ENCODE data around the gene SLC8A1.

SLC8A1 gene

DNA sequence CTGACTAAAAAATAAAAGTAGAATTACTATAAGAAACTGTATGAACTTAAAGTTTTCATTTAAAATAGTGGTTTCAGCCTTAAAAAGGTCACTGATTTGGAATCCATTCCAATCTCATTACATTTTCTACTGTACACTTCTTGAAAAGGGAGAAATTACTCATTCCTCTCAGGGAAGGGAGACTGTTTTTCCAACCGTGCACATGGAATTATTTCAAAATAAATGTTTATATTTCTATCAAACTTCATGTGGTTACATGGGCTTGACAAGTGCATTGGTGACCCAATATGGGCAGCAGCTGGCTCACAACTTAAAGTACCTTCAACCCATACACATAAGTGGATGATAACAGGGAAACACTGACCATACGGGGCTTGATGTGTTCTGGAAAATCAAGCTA, 348.3 kb downstream of the SLC8A1 start:
- TF ChIP-seq, protein P1, sequence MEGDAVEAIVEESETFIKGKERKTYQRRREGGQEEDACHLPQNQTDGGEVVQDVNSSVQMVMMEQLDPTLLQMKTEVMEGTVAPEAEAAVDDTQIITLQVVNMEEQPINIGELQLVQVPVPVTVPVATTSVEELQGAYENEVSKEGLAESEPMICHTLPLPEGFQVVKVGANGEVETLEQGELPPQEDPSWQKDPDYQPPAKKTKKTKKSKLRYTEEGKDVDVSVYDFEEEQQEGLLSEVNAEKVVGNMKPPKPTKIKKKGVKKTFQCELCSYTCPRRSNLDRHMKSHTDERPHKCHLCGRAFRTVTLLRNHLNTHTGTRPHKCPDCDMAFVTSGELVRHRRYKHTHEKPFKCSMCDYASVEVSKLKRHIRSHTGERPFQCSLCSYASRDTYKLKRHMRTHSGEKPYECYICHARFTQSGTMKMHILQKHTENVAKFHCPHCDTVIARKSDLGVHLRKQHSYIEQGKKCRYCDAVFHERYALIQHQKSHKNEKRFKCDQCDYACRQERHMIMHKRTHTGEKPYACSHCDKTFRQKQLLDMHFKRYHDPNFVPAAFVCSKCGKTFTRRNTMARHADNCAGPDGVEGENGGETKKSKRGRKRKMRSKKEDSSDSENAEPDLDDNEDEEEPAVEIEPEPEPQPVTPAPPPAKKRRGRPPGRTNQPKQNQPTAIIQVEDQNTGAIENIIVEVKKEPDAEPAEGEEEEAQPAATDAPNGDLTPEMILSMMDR (IDR thresholded peaks at IDR 0.05; ENCODE audit: low read depth, low read length, missing control alignments): no peak
- no peak overlapping the region for H3K4me3 ChIP-seq (replicated peaks; ENCODE audit: low read depth, low read length)
- DNase-seq (ENCODE audit: extremely low read depth, low read depth): no peak

DNA sequence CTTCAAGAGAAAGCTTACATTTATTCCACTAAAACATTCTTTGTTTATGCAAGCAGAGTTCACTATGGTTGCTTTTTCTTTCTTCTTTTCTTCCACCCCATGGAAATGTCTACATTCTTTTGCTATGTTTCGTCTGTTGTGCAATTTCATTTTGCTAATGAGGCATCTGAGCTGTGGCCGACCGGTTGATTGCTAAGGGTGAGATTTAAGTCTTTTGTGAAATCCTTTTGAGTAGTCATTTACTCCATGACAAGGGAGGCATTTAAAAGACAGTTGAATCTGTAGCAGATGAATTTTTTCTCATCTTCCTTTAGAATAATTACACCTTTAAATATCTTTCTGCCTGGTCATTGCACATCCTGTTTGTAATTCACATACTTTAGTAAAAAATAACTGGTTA, 348.7 kb downstream of the SLC8A1 start:
- TF ChIP-seq, protein P1 (IDR thresholded peaks at IDR 0.05; ENCODE audit: low read depth, low read length, missing control alignments): no peak
- no peak for DNase-seq (ENCODE audit: extremely low read depth, low read depth)
- no peak overlapping the region for H3K4me3 ChIP-seq (replicated peaks; ENCODE audit: low read depth, low read length)

DNA sequence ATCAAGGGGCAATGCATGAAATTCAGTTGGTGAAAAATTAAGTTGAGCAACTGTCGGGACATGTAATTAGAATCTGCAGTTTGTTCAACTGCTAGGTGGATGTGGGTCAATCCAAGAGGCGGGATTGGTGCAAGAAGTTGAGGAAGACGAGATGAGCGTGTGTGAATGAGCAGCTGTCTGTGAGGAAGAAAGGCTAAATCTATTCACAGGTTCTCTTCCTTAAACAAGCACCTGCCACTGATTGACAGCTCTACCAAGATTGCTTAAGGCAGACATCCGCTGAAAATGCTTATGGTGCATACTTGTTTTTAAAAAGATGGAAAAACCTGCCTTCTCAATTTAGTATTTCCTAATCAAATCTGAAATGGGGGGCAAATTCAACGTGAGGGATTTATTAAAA, 349.4 kb downstream of the SLC8A1 start:
- DNase-seq (ENCODE audit: extremely low read depth, low read depth): no peak
- TF ChIP-seq, protein P1 (IDR thresholded peaks at IDR 0.05; ENCODE audit: low read depth, low read length, missing control alignments): no peak
- H3K4me3 ChIP-seq (replicated peaks; ENCODE audit: low read depth, low read length): no peak overlapping the region

DNA sequence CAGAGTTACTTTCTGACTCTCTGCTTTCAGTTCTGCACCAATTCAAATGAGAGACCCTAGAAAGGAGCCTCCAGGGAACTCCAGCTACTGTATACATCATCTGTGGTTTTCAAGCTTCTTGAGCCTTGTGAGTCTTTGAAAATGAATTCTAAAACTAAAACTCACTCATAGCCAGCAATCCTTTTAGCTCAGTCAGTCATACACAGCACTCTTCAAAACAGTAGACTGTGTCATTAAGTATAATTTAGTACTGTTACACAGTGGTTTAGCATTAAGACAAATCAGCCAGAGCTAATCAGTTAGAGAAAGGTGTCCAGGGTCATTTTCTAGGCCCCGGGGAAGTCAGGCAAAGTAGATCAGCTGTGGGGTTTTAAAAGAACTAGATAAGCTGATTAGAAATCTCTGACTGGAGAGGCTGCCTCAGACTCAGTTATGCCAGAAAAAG, 350.7 kb downstream of the SLC8A1 start:
- no peak for DNase-seq (ENCODE audit: extremely low read depth, low read depth)
- H3K4me3 ChIP-seq (replicated peaks; ENCODE audit: low read depth, low read length): no peak overlapping the region
- TF ChIP-seq, protein P1 (IDR thresholded peaks at IDR 0.05; ENCODE audit: low read depth, low read length, missing control alignments): no peak

DNA sequence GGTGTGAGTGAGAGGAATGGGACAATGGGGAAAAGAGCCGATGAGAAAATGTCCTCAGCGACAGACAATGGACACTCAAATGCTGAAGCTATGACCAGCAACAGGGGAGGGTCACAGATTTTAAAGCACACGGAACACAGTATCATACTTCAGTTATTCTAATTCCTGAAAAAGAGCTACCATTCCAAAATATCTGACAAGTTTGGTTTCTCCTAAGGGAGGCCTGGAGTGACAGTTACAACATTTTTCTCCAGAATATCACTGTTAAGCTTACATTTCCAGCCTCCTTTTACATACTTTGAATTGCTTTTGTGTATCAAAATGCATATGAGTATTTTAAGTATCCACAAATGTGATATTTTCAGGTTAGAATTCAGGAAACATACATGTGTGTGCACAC, 351.2 kb downstream of the SLC8A1 start:
- H3K4me3 ChIP-seq (replicated peaks; ENCODE audit: low read depth, low read length): no peak overlapping the region
- no peak for DNase-seq (ENCODE audit: extremely low read depth, low read depth)
- TF ChIP-seq, protein P1 (IDR thresholded peaks at IDR 0.05; ENCODE audit: low read depth, low read length, missing control alignments): no peak

DNA sequence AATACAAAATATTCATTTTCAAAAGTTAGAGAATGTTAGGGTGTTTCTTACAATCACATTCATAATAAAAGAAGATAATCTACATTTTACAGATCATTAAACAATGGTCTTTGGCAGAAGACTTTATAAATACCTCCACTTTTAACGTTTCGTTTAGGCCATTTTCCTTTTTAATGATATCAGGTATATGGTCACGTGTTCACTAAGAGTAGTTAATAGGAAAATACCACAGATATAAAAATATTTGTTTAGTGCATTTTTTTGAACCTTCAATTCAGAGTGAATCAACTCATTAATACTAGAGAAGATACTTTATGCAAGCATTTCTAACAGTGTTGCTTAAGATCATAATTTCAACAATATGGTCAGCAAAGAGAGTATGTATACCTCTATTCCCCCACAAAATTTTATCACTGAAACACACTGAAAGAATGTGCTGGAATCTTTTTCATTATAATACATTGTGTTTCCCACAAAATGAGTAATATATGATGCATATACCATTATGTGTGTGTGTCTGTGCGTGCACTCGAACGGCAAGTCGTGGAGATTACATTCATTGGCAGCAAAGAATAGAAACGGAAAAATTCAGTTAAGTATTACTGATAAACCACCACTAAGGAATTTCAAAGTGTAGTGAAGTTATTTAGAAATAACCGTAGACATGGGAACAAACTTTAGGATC, 353.0 kb downstream of the SLC8A1 start:
- TF ChIP-seq, protein P1 (IDR thresholded peaks at IDR 0.05; ENCODE audit: low read depth, low read length, missing control alignments): no peak
- H3K4me3 ChIP-seq (replicated peaks; ENCODE audit: low read depth, low read length): no peak overlapping the region
- DNase-seq (ENCODE audit: extremely low read depth, low read depth): no peak

Data from HFF-Myc (cell line).